ENCODE data around the gene KLC4.
"Not testable (repeated sequence)": the region's sequence is repeated elsewhere in the genome, so short reads cannot be mapped to it uniquely, and the experiment has no call there.

KLC4 gene

DNA sequence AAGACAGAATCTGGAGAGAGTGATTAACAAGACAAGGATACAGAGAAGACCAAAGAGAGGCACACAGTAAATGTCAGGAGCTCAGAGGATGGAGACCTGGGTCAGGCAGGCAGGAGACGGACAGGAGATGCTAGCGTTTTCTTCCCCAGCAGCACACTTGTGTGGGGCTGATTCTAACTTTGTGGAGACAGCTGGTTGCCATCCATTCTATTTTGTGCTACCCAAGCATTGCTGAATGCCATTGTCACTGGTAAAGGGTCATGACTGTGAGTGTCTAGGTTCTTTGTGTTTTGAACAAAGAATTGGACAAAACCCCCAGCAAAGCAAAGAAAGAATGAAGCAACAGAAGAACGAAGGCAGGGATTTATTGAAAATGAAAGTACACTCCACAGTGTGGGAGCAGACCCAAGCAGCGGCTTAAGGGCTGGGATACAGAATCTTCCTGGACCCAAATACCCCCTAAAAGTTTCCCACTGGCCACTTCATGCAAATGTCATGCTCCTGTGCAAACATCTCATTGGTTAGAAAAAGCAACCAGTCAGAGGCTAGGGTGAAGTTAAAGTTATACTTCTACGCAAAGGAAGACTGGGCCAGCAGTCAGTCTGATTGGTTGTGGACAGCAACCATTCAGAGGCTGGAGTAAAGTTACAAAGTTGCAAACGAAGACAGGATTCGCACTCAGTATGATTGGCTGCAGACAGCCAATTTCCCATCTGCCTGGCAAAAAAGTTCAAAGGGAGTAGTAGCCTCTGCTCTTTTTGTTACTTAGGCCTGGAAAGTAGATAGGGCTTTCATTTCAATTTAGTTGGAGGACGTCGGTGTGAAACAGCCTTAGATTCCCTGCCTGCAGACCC is 34.2 kb downstream of the KLC4 start:
- DNase-seq (ENCODE audit: low read depth), result no peak

DNA sequence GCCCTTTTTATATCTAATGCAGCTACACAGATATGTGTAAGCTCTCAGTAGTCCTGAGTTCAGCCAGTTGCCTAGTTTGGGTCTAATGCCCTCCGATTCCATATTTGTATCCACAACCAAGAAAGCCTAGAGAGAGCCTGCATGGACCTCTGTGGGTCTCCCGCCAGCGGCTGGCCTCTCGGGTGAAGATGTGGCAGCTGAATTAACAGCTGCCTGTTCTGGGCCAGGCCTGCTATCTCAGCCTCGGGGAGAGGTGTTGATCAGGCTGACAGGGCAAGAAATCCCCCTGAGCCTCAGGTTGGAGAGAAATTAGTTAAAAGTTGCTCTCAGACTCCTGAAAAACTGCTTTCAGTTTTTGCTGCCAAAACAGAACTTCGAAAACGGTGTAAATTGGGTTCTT is 36.5 kb downstream of the KLC4 start:
- DNase-seq (ENCODE audit: low read depth), result no peak

GRCh38 chr6:43096451-43097097 is 37.1 kb downstream of the KLC4 start:
- DNase-seq (ENCODE audit: low read depth), result no peak

DNA sequence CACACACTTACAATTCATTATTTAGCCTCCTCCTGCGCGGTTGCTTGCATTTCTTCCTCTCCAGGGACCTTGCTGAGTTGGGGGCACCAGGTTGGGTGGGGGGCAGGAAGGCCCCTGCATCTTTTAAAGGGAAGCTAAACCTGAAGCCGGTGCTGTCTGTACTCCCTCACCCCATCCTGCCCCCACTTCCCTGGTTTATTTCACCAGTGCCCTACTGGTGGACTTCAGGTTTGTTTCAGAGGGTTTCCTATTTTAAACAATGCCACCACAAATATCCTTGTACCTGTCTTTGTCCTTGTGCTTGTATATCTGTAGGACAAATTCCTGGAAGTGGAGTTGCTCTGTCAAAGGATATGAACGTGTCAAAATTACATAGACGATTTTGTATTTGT is 37.7 kb downstream of the KLC4 start:
- DNase-seq (ENCODE audit: low read depth), result no peak

- no peak for DNase-seq (ENCODE audit: low read depth)
These were observed 38.1 kb downstream of the KLC4 start for GRCh38 chr6:43097502-43097901.

GRCh38 chr6:43101497-43101896 is 42.1 kb downstream of the KLC4 start:
- DNase-seq (ENCODE audit: low read depth), result no peak

DNA sequence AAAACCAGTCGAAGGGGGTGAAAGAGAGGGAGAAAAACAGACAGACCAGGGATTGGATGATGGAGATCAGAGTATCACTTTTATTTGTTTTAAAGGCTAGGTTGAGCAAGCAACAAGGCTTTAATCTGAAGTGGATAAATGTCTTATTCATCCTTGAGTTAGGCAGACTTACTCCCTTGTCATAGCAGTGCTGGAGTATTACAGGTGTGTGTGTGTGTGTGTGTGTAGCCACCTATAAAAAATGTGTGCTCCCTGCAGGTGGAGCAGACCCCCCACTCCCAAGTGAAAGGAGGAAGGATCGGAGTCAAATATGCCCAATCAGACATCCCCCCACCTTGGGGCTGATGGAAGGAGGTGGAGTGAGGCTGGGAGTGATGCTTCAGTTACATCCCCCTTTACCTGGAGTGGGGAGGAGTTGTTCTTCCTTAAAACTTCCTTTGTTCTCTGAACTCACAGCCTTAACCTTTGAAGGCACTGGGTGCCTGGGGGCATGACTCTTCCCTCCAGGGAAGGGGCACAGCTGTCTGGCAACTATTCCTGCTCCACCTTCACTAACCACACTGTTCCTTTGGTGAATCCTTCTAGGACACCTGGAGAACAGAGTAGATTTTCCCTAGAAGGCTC is 43.9 kb downstream of the KLC4 start:
- DNase-seq (ENCODE audit: low read depth), result no peak

GRCh38 chr6:43105538-43106222 is 46.2 kb downstream of the KLC4 start:
- DNase-seq (ENCODE audit: low read depth), result no peak

DNA sequence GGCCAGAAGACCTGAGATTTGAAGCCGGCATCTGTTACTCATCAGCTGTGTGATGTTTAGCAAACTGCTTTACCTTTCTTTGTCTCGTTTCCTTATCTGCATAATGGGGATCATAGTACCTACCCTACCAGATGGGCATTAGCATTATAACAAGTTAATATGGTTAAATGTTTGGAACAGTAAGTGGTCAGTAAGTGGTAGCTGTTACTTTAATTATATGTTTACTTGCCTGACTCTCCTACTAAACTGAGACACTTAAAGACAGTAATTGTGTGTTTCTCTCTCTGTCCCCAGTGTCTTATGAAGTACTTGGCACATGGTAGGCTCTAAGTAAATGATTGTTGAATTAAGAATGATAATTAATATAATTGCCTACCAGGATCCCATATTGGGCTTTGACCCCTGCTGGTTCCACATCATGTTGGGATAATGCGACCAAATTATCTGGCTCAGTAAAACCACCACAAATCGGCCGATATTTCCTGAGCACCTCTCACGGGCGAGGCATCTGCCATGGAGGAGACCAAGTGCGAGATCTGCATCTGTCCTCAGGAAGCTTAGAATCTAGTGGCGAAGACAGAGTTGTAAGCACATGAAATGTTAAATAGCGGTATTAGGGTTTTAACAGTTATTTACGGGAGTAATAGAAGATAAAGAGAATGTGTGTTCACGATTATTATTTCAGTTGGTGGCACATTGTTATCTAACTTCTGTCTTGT is 48.1 kb downstream of the KLC4 start:
- DNase-seq (ENCODE audit: low read depth), result no peak

DNA sequence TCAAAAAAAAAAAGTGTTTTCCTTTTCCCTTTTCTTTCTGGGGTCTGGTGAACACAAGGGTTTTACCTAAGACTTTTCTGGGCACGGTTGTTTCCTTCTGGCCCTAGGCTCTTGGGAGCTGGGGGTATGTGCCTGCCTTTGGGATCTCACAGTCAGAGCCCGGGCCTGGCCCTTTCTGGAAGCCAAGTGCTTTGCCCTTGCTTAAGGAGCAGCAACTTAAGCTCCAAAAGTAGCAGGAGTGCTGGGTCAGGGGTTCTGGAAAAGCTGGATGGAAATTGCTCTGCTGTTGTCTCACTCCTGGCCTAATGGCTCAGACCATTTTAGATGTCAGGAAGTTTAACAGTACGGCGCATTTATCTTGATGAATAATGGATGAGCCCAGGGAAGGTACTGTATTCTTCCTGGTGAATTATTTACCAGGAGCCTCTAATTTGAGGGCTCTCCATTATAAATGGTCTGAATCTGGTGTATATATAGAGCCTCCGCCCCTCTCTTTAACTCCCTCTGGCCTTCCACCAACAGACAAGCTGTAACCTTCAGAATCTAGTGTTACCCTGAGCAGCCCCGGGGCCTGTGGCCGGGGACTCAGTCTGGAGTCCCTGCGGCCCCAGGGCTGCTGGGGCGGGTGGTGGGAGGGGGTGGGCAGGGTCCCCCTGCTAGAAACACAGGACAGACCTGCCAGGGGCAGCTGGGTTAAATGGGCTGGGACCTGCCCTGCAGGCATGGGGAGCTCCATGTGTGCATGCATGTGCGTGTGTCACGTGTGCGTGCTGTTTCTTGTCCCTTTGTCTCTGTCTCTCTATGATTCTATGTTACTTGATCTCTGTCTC is 54.2 kb downstream of the KLC4 start:
- DNase-seq (ENCODE audit: low read depth), result no peak

- no peak for DNase-seq (ENCODE audit: low read depth)
These were observed 55.9 kb downstream of the KLC4 start for GRCh38 chr6:43115365-43115764.

- DNase-seq (ENCODE audit: low read depth), result not testable (repeated sequence)
These were observed 58.0 kb downstream of the KLC4 start for GRCh38 chr6:43117466-43117865.

DNA sequence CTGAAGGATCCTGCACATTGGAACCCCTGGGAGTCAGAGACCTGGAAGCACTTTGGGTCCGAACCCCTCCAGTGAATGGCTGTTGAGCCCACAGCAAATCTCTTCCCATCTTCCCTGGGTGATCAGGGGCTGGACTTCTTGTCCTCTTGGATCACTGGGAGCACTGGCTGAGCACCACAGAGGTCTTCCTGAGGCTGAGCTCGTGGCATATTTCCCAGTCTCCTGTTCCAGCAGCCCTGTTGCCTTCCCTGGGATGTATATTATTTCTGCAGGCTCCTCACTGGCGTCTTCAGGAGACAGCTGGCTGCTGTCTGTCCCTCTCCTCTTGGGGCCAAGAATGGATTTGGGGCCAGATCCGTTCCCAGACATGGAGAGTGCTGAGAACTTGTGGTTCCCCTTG is 60.1 kb downstream of the KLC4 start:
- no peak for DNase-seq (ENCODE audit: low read depth)

- no peak for DNase-seq (ENCODE audit: low read depth)
These were observed 60.8 kb downstream of the KLC4 start for GRCh38 chr6:43120101-43120763.

DNA sequence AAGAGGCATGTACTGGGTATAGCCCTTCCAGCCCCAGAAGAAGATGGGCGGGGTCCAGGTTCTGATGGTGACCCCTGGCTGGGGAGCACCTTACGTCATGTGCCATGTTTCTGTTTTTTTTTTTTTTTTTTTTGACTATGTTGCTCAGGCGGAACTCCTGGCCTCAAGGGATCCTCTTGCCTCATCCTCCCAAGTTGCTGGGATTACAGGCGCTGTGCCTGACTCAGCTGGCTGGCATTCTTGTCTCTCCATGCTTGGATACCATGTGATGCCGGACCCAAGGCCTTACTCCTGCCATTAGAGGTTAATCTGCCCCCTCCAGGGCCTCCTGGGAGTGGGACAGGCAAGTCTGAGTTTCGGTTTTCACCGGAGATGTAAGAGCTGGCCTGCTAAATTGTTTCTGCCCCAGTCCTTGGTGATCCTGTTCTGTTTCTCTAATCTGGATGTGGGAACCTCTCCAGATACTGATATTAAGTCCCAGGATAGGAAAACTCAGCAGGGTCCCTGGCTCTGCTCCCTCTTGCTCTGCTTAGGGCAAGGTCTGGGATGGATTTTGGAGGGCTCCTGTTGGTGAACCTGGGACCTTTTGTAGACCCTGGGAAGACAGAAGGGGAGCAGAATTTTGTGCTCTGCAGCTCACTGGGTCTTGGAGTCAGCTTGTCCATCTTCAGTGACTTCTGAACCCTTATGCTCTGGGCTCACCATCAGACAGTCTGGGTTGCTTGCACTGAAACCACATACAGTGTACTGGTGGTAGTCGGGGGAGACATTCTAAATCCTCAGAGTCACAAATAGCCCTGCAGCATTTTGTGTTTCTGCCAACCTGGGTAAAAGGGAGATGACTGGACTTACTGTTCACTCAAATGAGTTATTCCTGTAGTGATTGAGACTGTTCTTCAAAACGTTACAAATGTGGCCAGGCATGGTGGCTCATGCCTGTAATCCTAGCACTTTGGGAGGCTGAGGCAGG is 61.8 kb downstream of the KLC4 start:
- DNase-seq (ENCODE audit: low read depth), result no peak

GRCh38 chr6:43122146-43122545 is 62.7 kb downstream of the KLC4 start:
- DNase-seq (ENCODE audit: low read depth), result no peak

DNA sequence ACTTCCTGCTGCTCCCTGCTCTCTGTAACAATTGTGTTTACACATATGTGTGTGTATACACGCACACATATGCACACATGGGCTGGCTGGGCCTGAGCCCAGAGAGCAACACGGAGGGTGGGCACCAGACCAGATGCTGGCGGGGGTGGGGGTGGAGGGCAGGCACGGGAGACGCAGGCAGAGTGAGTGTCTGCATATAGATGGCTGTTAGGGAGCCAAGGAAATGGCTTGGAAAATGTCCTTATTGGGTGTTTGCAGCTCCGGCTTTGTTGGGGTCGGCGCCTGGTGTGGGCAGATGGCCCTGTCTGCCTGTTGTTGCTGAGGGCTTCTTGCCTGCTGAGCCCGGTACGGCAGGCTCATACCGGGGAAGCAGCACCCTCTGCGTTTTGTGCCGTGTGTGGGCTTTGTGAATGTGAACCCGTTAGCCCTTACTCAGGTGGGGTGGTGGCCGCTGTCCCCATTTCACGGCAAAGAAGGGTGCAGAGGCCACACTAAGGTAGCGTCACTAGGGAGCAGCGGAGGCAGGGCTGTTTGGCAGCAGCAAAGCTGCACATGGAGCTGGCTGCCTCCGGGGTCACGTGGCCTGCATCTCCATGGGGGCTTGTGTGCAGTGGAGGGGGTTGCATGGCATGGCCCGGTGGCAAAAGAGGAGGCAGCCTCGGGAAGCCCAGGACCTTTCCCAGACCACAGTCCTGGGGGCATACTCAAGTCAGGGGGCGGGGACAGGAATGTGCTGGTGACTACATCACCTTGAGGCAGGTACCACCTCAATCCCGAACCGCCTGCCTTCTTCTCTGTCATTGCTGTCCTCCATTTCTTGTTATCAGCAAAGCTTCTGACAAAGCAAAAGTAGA is 64.3 kb downstream of the KLC4 start:
- no peak for DNase-seq (ENCODE audit: low read depth)

GRCh38 chr6:43124481-43124880 is 65.0 kb downstream of the KLC4 start:
- DNase-seq (ENCODE audit: low read depth), result no peak

Measured in activated T-helper 1 cell treated with Interleukin-2 at 50 U/mL for 16 hours (primary cell).